Fibroblast of gingiva (primary cell): ENCODE data around the gene FAM163B.
"Not testable (repeated sequence)": the region's sequence is repeated elsewhere in the genome, so short reads cannot be mapped to it uniquely, and the experiment has no call there.

Experiments
- DNase-seq: peaks from one replicate; pipeline ENCODE4 v3.0.0-alpha.2; 2011; ENCODE audit warnings: low read depth

Gene FAM163B

DNA sequence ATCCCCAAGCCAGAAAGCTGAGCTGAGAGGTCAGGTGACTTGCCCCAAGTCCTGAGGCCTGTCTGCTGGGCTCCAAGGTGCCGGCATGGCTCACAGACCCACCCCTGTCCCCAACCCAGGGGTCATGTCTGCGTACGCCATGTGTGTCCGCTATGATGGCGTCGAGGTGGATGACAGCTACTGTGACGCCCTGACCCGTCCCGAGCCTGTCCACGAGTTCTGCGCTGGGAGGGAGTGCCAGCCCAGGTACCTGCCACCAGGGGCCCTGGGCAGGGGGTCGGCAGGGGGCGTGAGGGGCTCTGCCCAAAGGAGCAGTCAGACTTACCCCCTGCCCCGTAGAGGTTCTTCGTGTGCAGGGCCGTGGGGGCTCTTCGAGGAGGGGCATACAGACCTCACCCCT is 42.4 kb downstream of the FAM163B start:
- no peak for DNase-seq

GRCh38 chr9:133566382-133566781 is 42.8 kb downstream of the FAM163B start:
- DNase-seq = no peak

DNA sequence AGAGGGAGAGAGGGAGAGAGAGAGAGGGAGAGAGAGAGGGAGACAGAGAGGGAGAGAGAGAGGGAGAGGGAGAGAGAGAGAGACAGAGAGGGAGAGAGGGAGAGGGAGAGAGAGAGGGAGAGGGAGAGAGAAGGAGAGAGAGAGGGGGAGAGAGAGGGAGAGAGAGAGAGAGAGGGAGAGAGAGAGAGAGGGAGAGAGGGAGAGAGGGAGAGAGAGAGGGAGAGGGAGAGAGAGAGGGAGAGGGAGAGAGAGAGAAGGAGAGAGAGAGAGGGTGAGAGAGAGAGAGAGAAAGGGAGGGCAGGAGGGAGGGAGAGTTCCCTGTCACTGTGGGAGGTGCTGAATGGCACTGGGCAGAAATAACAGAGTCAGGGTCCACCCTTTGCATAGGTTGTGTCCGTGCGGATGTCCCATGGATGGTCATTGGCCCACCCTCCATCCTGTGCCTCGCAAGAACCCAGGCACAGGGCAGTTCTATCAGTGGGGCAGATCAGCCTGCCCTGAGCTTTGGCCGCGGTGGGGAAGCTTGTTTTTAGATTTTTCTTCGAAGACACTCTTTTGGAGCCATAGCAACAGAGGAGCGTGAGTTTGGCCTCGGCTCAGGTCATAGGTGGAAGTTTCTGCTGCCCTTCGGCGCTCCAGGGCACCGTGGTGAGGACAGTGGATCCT is 44.6 kb downstream of the FAM163B start:
- no peak for DNase-seq

DNA sequence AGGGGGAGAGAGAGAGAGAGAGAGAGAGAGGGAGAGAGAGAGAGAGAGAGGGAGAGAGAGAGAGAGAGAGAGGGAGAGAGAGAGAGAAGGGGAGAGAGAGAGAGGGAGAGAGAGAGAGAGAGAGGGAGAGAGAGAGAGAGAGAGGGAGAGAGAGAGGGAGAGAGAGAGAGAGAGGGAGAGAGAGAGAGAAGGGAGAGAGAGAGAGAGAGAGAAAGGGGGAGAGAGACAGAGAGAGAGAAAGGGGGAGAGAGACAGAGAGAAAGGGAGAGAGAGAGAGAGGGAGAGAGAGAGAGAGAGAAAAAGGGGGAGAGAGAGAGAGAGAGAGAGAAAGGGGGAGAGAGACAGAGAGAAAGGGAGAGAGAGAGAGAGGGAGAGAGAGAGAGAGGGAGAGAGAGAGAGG is 45.4 kb downstream of the FAM163B start:
- DNase-seq = not testable (repeated sequence)

DNA sequence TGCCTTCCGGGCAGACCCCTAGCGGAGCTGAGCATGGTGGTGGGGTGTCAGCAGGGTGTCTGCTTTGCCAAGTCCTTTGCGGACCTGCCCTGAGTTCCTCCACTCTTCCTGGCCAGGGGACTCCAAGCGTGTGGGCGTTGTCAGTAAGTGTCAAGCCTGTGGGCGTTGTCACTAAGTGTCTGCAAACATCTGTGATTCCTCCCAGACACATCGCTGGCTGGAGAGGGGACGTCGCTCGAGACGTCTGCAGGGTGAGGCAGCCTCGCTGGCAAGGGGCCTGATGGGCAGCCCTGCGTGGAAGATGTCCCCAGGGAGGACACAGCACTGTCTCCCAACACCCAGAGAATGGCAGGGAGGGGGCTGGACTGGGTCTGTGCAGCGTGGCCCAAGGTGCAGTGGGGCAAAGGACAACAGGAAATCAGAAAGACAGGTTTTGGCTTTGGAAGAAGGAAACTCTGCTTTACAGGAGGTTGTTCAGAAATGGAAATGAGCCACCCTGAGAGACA is 45.8 kb downstream of the FAM163B start:
- DNase-seq = no peak

- DNase-seq = no peak
Measured at GRCh38 chr9:133562611-133563290, 46.4 kb downstream of the FAM163B start.

GRCh38 chr9:133561976-133562554 is 47.1 kb downstream of the FAM163B start:
- DNase-seq = no peak

DNA sequence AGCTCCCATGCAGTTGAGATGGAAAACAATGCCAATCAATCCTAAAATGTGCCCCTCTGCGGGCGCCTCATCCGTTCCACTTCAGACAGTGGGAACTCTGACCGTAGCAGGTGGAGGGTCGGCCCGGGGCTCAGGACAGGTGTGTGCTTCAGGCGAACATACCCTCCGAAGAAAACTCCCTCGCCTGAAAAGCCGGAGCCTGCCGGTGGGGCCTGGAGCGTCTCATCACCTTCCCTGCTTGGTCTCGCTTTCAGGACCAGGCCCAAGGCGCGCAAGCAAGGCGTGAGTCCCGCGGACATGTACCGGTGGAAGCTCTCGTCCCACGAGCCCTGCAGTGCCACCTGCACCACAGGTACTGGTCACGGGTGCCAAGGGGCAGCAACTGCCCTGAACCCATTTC is 48.2 kb downstream of the FAM163B start:
- no peak for DNase-seq

DNA sequence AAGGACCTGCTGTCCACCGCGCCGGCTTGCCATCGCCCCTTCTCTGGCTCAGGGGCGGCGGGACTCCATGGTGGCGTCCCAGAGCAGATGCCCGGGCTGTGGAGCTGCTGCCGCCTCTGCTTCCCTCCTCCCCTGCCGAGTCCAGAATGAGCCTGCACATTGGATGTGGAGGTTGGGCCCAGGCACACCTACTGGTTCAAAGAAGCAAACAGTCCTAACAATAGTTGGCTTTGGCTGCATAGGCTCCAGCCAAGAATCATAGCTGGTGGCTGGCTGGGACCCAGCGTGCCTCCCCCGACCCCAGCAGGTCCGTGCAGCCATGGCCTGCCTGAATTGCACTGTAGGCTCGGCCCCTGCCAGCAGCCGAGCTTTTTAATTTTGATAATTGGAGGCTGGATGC is 48.9 kb downstream of the FAM163B start:
- no peak for DNase-seq

GRCh38 chr9:133558191-133559126 is 50.7 kb downstream of the FAM163B start:
- peak; percentile 43 for DNase-seq

DNA sequence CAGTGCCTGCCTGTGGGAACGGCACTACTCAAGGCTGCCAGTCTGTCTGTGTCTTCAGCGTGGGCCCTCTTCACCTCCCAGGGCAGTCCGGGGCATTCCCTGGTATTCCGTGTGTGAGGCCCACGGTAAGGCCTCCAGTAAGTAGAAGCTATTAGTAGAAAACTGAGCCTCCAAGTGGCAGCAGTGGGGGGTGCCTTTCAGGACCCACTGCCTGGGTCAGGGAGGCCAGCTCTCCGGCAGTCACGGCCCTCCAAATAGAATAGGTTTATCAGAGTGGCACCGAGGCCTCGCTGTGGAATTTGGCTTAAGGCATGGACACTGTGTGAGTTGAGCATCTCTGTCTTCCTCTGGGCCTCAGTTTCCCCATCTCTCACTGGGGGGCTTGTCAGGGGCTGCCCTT is 51.6 kb downstream of the FAM163B start:
- no peak for DNase-seq

- DNase-seq = no peak
Measured at GRCh38 chr9:133556354-133556753, 52.8 kb downstream of the FAM163B start.

DNA sequence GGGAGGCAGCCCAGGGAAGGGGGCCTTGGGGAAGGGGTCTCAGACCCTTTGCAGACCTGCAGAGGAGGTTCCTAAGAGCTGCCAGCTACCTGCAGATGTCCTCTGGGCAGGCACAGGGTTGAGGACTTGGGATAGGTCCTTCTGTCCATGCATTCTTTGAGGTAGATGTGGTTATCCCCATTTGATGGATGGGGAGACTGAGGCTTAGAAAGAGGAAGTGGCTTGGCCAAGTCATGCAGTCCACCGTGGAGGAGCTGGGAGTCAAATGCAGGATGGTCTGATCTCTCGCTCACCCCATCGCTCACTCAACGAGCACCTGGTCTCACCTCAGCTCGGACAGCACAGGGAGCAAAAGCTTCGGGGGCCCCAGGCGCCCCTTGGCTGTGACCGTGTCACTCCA is 54.5 kb downstream of the FAM163B start:
- no peak for DNase-seq

- no peak for DNase-seq
Measured at GRCh38 chr9:133553973-133554713, 55.0 kb downstream of the FAM163B start.

DNA sequence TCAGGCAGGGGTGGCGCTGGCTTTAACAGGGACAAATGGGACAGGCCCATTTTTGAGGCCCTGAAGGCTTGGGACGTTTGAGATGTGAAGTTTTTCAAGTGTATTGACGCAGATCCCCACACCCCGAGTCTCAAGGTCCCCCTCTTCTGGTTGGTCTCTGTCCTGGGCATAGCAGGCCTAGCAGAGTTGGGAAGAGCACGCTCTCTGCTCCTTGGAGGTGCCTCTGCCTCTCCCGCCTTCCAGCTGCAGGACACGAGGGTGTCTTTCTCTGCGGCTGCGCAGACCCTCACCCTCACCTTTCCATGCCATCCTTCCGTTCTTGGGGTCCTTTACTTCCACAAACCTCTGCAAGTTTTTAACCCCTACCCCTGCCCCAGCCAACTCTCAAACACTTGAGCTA is 56.1 kb downstream of the FAM163B start:
- DNase-seq = no peak

- DNase-seq = no peak
Measured at GRCh38 chr9:133552236-133552635, 57.0 kb downstream of the FAM163B start.

DNA sequence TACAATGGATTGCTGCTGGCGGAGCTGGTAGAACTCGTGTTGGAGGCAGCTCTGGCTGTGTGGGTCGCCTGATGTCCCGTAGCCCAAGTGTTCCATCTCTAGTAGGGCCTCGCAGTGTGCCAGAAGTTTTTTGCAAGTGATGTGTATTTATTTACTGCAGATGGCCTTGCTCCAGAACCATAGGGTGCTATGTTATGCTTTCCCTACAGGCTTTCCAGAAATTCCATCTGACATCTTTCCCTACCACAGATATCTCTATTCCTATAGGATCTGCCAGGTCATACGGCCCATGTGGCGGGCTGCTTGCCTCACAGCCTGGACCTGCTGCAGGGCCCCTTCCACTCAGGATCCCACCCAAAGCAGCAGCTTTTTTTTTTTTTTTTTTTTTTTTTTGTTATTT is 57.7 kb downstream of the FAM163B start:
- DNase-seq = no peak

GRCh38 chr9:133547116-133547515 is 62.1 kb downstream of the FAM163B start:
- no peak for DNase-seq

DNA sequence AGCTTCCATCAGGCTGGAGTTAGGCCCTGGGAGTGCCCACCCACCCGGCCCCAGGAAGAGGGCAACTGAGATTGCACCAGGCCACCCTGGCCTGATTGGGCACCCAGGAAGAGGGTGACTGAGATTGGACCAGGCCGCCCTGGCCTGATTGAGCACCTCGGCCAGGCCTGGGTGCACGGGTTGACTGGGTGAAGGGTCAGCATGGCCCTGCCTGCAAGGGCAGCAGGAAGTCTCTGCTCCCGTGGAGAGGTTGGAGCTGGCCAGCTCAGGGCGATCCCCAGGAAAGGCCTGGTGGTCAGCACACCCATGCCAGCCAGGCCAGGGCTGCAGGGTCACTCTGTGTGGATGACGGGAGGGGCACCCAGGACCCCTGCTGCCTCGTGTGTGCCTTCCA is 62.9 kb downstream of the FAM163B start:
- no peak for DNase-seq

DNA sequence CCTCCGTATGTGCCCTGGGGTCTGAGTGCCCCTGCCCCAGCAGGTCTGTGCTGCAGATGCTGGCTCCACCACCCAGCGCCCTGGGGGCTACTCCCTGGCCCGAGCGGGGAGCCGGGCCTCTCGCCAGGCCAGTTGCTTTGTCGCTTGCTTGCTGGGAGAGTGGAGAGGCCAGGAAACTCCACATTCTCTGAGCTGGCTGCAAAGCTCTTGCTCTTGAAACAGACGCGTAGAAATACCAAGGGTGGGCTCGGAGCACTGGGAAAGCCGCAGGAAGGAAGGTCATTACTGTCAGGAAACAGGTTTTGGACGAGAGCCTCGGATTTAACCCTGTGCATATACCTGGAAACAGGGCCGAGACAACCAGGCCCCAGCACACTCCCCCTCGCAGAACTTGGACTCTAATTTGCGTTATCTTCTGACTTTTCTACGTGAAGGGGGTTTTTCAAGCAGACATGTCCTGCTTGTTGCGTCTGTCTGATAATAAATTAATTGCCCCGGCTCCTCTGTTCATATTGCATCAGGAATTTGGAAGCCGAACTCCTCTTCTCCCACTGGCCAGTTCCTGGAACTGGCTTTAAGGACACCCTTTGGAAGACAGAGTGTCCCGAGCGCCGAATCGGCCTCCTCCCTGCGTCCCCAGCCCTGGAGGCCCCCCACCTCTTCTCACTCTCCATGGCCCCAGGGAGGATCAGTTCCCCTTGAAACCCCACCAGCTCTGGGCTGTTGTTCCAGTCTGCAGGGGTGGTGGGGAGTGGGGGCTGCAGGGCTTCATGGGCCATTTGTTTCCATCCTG is 63.5 kb downstream of the FAM163B start:
- DNase-seq = no peak
